NCI-H2196 treated with DMSO at 0.1 percent for 48 hours (cell line): ENCODE data around the gene MAP3K2.
A peak's percentile ranks its signal among the peaks of the same experiment; 100 is the strongest.
"Not testable (repeated sequence)": the region's sequence is repeated elsewhere in the genome, so short reads cannot be mapped to it uniquely, and the experiment has no call there.

Source experiments
- DNase-seq: peaks from one replicate; lab custom pipeline; 2025; ENCODE audit not compliant: unreplicated experiment; lab: John Stamatoyannopoulos, UW

MAP3K2 gene

GRCh38 chr2:127353873-127354676, 33.7 kb downstream of the MAP3K2 start:
- not testable (repeated sequence) for DNase-seq

- DNase-seq = not testable (repeated sequence)
Measured at GRCh38 chr2:127353223-127353622, 34.6 kb downstream of the MAP3K2 start.

DNA sequence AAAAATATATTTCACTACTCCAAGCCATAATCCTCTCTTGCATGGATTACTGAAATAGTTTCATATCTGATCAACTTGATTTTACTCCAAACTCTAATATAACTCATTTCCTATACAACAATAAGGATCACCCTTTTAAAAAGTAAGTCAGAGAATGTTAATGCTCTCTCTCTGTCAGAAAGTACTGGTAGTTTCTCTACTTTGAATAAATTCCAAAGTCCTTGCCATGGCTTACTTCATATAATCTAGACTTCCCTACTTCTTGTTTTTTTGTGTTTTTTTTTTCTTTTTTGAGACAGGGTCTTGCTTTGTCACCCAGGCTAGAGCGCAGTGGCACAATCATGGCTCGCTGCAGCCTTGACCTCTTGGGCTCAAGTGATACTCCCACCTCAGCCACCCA, 36.2 kb downstream of the MAP3K2 start:
- no peak for DNase-seq

GRCh38 chr2:127348426-127349000, 39.3 kb downstream of the MAP3K2 start:
- DNase-seq = no peak

DNA sequence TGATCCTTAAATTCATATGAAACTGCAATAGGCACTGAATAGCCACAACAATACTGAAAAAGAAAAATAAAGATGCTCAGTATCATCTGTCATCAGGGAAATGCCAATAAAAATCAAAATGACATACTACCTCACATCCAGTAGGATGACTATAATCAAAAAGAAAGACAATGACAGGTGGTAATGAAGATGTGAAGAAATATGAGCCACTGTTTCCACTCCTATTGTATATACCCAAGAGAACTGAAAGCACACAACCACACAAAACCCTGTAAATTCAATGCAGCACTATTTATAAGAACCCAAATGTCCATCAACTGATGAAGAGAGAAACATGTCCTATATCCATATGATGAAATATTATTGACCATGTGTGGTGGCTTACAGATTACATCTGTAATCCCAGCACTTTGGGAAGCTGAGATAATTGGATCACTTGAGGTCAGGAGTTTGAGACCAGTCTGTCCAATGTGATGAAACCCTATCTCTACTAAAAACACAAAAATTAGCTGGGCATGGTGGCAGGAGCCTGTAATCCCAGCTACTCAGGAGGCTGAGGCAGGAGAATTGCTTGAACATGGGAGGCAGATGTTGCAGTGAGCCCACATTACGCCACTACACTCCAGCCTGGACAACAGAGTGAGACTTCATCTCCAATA, 39.9 kb downstream of the MAP3K2 start:
- no peak for DNase-seq

GRCh38 chr2:127347015-127347414, 40.8 kb downstream of the MAP3K2 start:
- no peak for DNase-seq

DNA sequence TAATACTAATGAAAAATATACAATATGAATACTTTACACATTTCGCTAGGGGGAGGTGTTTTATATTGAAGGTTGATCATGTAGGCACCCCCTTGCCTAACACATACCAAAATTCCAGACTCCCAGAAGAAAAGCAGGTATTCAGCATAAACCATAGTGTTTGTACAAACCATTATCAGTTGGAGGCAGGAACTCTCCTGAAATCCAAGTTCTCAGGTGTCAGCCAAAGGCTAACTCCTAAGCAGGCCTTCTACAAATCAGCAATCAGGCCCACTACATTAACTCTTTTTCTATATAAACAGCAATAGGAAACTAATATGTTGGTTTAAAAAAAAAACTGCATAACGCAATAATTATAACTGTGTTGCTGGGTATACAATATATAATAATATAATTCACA, 44.5 kb downstream of the MAP3K2 start:
- no peak for DNase-seq

DNA sequence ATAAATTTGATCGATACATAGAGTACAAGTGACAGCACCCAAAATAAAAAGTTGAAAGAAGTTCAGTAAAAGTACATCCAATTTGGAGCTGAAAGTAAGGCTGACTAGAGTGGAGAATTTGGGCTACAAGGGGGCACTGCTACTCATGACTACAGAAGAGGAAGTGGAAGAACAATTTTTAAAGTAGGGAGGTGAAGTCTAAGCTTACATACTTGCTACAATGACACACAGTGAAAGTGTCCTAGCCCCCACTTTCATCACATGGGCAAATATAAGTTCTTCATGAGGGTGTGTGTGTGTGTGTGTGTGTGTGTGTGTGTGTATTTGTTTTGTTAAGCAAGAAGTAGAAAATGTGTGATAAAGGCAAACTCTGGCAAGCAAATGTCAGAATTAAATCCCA, 45.7 kb downstream of the MAP3K2 start:
- DNase-seq = no peak

DNA sequence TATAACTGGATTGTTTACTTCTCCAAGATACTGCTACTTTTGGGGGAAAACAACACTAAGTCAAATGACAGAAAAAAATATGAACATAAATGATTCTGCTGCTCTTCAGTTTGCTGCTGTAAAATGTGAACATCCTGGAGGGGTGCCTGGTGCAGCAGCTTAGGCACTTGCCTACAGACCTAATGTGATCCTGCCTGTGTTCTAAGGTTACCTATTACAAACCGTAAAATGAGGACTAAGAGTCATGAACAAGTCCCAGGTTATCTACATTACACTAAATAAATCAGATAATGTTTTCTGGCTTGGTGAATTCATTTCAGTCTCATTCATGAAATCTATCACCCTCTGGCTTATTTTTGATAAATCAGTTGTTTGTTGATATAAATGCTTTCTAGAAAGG, 55.4 kb downstream of the MAP3K2 start:
- no peak for DNase-seq

DNA sequence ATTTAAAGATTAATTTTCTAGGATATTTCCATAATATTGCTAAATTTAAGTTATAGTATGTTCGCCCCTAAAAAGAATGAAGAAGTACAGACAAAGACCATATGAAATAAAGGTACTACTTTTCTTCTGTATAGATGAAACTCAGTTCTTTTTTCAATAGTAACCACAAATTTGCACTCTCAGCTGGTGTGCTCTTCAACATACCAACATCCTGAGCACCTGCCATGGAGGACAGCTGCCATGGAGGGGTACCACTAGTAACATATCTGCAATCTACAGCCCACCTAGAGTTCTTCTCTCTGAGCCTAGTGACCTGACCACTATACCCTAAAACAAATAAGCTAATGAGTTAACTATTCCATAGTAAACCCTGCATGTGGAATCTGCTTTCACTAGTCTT, 57.0 kb downstream of the MAP3K2 start:
- no peak for DNase-seq

DNA sequence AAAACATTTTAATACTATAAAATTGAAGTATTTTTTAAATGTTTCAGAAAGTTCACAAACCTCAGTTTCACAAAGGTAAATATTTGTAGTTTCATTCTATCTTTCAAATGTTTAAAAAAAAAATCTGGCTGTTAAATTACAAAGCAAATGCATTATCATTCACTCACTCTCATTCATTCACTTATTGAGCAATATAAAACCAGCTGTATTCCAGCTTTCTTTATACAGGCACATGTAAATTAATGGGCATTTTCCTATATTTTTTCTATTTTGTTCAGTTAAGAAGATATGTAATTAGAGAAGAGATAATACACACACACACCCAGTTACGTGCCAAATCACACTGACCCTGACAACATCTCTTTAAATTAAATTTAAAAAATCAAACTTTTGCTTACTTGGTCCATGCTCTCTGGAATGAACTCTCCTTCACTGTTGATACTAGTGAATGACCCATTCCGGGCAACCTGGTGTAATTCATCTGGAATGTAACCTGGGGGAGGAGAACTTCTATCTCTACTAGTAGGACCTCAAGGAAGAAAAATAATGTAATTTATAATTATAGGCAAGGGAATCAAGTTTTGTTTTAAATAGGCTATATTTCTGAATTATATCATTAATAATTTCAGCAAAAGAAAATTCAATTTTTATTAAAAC, 61.4 kb downstream of the MAP3K2 start:
- no peak for DNase-seq

DNA sequence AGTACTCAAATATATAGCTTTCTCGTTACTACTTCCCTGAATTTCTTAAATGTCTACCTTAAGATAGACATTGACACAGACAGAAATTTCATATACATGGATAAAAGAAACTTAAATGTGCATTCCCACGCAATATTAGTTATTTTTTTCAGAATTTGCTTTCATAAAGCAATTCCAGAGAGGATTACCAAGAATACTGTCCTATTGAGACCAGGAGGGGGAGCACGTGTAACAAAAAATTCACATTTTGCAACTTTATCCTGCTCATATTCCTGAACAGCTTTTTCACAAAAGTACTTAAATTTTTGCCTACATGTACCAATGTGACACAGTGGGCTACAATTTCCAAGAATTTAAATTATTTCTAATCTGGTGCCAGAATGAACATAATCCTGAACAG, 63.1 kb downstream of the MAP3K2 start:
- no peak for DNase-seq

GRCh38 chr2:127321303-127321702, 66.5 kb downstream of the MAP3K2 start:
- no peak for DNase-seq

GRCh38 chr2:127320586-127321275, 67.0 kb downstream of the MAP3K2 start:
- DNase-seq = no peak

GRCh38 chr2:127320067-127320466, 67.7 kb downstream of the MAP3K2 start:
- DNase-seq = no peak

- peak; percentile 21 for DNase-seq
Measured at GRCh38 chr2:127314193-127314988, 73.4 kb downstream of the MAP3K2 start.

DNA sequence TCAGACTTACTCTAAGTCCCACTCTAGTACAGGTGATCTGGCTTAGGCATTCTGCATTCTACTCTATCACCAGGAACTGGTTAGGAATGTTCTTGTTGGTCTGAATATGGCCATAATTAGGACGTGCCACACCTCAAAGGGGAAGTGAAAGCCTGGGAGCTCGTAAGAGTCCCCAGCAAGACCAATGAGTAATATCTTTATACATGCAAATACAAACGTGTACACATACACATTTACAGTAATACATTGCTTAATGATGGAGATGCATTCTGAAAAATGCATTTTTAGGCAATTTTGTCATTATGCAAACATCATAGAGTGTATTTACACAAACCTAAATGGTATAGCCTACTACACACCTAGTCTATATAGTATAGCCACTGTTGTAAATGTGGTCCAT, 74.4 kb downstream of the MAP3K2 start:
- DNase-seq = no peak

DNA sequence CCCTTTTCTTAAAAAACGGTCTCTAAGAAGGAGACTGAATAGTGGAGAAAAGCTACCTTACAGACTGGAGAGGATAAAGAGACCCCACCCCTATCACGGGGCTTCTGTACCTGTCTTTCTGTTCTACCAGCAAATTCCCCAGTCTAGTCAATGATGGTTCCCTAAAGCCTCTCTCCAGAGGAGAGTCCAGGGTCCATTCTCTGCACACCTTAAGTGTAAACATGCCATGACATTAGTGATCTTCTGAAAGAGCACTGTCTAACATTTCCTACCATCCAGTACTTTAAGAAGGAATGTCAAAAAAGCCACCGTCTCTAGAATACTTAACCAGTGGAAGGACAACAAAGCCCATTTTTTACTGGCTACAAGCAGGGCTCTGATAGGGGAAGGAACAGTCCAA, 76.8 kb downstream of the MAP3K2 start:
- DNase-seq = no peak

- no peak for DNase-seq
Measured at GRCh38 chr2:127309468-127309867, 78.3 kb downstream of the MAP3K2 start.

- DNase-seq = no peak
Measured at GRCh38 chr2:127308586-127309138, 79.1 kb downstream of the MAP3K2 start.
